Subcutaneous abdominal adipose tissue (tissue), 5 donors: ENCODE results near the gene SPACDR.

Source experiments
- H3K27ac ChIP-seq: one replicate; pipeline ENCODE4 v1.7.0; 2013; ENCODE audit warnings: low read depth, mild to moderate bottlenecking, inconsistent platforms, low read length, moderate library complexity
- H3K27me3 ChIP-seq, 5 donors: one replicate each; pipeline ENCODE4 v1.7.0; 2013; ENCODE audit warnings: low read length in 5 of 5, inconsistent platforms in 1 of 5; ENCODE audit not compliant: control insufficient read depth in 5 of 5, insufficient read depth in 4 of 5
- H3K36me3 ChIP-seq, 5 donors: one replicate each; pipeline ENCODE4 v1.7.0; 2013; ENCODE audit warnings: low read length in 5 of 5; ENCODE audit not compliant: control insufficient read depth in 5 of 5, insufficient read depth in 5 of 5
- H3K4me1 ChIP-seq, 5 donors: one replicate each; pipeline ENCODE4 v1.7.0; 2013; ENCODE audit warnings: low read length in 5 of 5, mild to moderate bottlenecking in 3 of 5, moderate library complexity in 1 of 5; ENCODE audit not compliant: control insufficient read depth in 5 of 5, insufficient read depth in 5 of 5
- H3K4me3 ChIP-seq, 5 donors: one replicate each; pipeline ENCODE4 v1.7.0; 2013; ENCODE audit warnings: low read length in 5 of 5, low read depth in 1 of 5
- H3K9ac ChIP-seq, 5 donors: one replicate each; pipeline ENCODE4 v1.7.0; 2013; ENCODE audit warnings: low read length in 5 of 5, mild to moderate bottlenecking in 4 of 5, moderate library complexity in 3 of 5
- H3K9me3 ChIP-seq, 5 donors: one replicate each; pipeline ENCODE4 v1.7.0; 2013; ENCODE audit warnings: low read length in 5 of 5; ENCODE audit not compliant: control insufficient read depth in 5 of 5
- donor health status: healthy.
- donor health status: healthy.
- donor health status: healthy.
- donor health status: healthy.
- donor health status: healthy.

The SPACDR gene

GRCh38 chr7:100419660-100420226 lies 44.3 kb downstream of the SPACDR start:
- Histone ChIP-seq H3K9ac (peak overlapping the region in 2 of 5 donors; percentile 30 to 47), H3K27ac (no peak overlapping the region), H3K4me1 (peaks cover 0 to 13% (median 2%) of the 10 kb centered on the region in 5 donors), H3K36me3 (peaks cover 0 to 6% (median 0%) of the 10 kb centered on the region in 5 donors), H3K9me3 (no peaks in the 10 kb centered on the region), H3K27me3 (no peaks in the 10 kb centered on the region), H3K4me3 (no peak overlapping the region)

- H3K4me3 ChIP-seq = no peak overlapping the region
- peaks cover 0 to 13% (median 2%) of the 10 kb centered on the region in 5 donors for H3K4me1 ChIP-seq
- no peaks in the 10 kb centered on the region for H3K9me3 ChIP-seq
- peaks cover 0 to 6% (median 0%) of the 10 kb centered on the region in 5 donors for H3K36me3 ChIP-seq
- no peak overlapping the region for H3K27ac ChIP-seq
- H3K9ac ChIP-seq = peak overlapping the region in 2 of 5 donors; percentile 30 to 47
- no peaks in the 10 kb centered on the region for H3K27me3 ChIP-seq
These were observed 45.0 kb downstream of the SPACDR start for GRCh38 chr7:100418930-100419659.

GRCh38 chr7:100415448-100415847 lies 48.6 kb downstream of the SPACDR start:
- Histone ChIP-seq H3K4me1 (peaks cover 0 to 13% (median 2%) of the 10 kb centered on the region in 5 donors), H3K9ac (no peak overlapping the region), H3K27me3 (no peaks in the 10 kb centered on the region), H3K27ac (no peak overlapping the region), H3K4me3 (no peak overlapping the region), H3K9me3 (no peaks in the 10 kb centered on the region), H3K36me3 (no peaks in the 10 kb centered on the region)

- Histone ChIP-seq H3K27ac (no peak overlapping the region), H3K36me3 (no peaks in the 10 kb centered on the region), H3K9ac (no peak overlapping the region), H3K4me1 (peaks cover 0 to under 1% (median 0%) of the 10 kb centered on the region in 5 donors), H3K9me3 (no peaks in the 10 kb centered on the region), H3K27me3 (no peaks in the 10 kb centered on the region), H3K4me3 (no peak overlapping the region)
These were observed 50.2 kb downstream of the SPACDR start for GRCh38 chr7:100413889-100414288.

GRCh38 chr7:100413346-100413745 lies 50.7 kb downstream of the SPACDR start:
- no peak overlapping the region for H3K27ac ChIP-seq
- H3K4me1 ChIP-seq = no peaks in the 10 kb centered on the region
- H3K4me3 ChIP-seq = no peak overlapping the region
- H3K9ac ChIP-seq = no peak overlapping the region
- H3K27me3 ChIP-seq = no peaks in the 10 kb centered on the region
- H3K9me3 ChIP-seq = no peaks in the 10 kb centered on the region
- no peaks in the 10 kb centered on the region for H3K36me3 ChIP-seq

DNA sequence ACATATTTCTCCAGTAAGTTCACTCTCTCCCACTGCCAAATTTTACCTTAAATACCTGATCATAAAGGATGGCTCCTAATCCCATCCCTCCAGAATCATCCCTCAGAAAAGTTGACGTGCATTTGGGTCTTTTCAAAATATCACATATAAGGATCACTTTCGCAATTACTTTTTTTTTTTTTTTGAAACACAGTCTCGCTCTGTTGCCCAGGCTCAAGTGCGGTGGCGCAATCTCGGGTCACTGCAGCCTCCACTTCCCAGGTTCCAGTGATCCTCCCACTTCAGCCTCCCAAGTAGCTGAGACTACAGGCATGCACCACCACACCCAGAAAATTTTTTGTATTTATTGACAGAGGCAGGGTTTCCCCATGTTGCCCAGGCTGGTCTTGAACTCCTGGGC lies 53.0 kb downstream of the SPACDR start:
- H3K36me3 ChIP-seq = no peaks in the 10 kb centered on the region
- H3K27ac ChIP-seq = no peak overlapping the region
- H3K4me1 ChIP-seq = peaks cover 0 to 4% (median 0%) of the 10 kb centered on the region in 5 donors
- no peaks in the 10 kb centered on the region for H3K27me3 ChIP-seq
- no peak overlapping the region for H3K9ac ChIP-seq
- no peak overlapping the region for H3K4me3 ChIP-seq
- H3K9me3 ChIP-seq = no peaks in the 10 kb centered on the region

- H3K4me3 ChIP-seq = no peak overlapping the region
These were observed 56.5 kb downstream of the SPACDR start for GRCh38 chr7:100407285-100408180.

GRCh38 chr7:100406767-100407166 lies 57.3 kb downstream of the SPACDR start:
- H3K27me3 ChIP-seq = no peaks in the 10 kb centered on the region
- no peaks in the 10 kb centered on the region for H3K9me3 ChIP-seq
- H3K36me3 ChIP-seq = peaks cover 0 to 5% (median 0%) of the 10 kb centered on the region in 5 donors
- H3K9ac ChIP-seq = no peak overlapping the region
- peaks cover 0 to 4% (median 0%) of the 10 kb centered on the region in 5 donors for H3K4me1 ChIP-seq
- H3K4me3 ChIP-seq = no peak overlapping the region
- no peak overlapping the region for H3K27ac ChIP-seq

More at GRCh38 chr7:100407285-100408180, 56.5 kb downstream of the SPACDR start:
- peaks cover 0 to 3% (median 0%) of the 10 kb centered on the region in 5 donors for H3K36me3 ChIP-seq
- peak overlapping the region in 1 of 5 donors; percentile 2 for H3K9ac ChIP-seq
- no peaks in the 10 kb centered on the region for H3K27me3 ChIP-seq
- peaks cover 0 to 4% (median 0%) of the 10 kb centered on the region in 5 donors for H3K4me1 ChIP-seq
- no peaks in the 10 kb centered on the region for H3K9me3 ChIP-seq
- H3K27ac ChIP-seq = no peak overlapping the region
